ENCODE measurements around the gene AMOTL1. TPM values are rescaled to one million over a fixed set of nuclear protein-coding genes. Genes with fewer than 3 reads are reported as not detected.

Gene AMOTL1
- total RNA-seq, 1 donor from 2014 or later: 64.8 TPM

GRCh38 chr11:94838027-94838731, 70.0 kb downstream of the AMOTL1 start:
- no peak overlapping the region for H3K4me3 Mint-ChIP-seq
- H3K27me3 Mint-ChIP-seq: no peaks in the 10 kb centered on the region
- H3K9me3 Mint-ChIP-seq: no peaks in the 10 kb centered on the region
- peaks cover 33% of the 10 kb centered on the region for H3K36me3 Mint-ChIP-seq
- H3K4me1 Mint-ChIP-seq (ENCODE audit: unreplicated experiment): peaks cover 10% of the 10 kb centered on the region
- no peak for TF ChIP-seq CTCF (conservative IDR thresholded peaks at IDR 0.05)
- DNase-seq (ENCODE audit: extremely low spot score, unreplicated experiment): no peak
- H3K27ac Mint-ChIP-seq: no peak overlapping the region

- peaks cover 36% of the 10 kb centered on the region for H3K36me3 Mint-ChIP-seq
- no peak for DNase-seq (ENCODE audit: extremely low spot score, unreplicated experiment)
- H3K27me3 Mint-ChIP-seq: no peaks in the 10 kb centered on the region
- no peaks in the 10 kb centered on the region for H3K9me3 Mint-ChIP-seq
- H3K4me3 Mint-ChIP-seq: no peak overlapping the region
- TF ChIP-seq CTCF (conservative IDR thresholded peaks at IDR 0.05): no peak
- peaks cover 5% of the 10 kb centered on the region for H3K4me1 Mint-ChIP-seq (ENCODE audit: unreplicated experiment)
- no peak overlapping the region for H3K27ac Mint-ChIP-seq
Observed at GRCh38 chr11:94840209-94840608, 72.1 kb downstream of the AMOTL1 start.

- Mint-ChIP-seq H3K4me1 (ENCODE audit: unreplicated experiment) (peaks cover 5% of the 10 kb centered on the region), H3K9me3 (no peaks in the 10 kb centered on the region), H3K36me3 (peaks cover 53% of the 10 kb centered on the region), H3K27ac (no peak overlapping the region), H3K4me3 (no peak overlapping the region), H3K27me3 (no peaks in the 10 kb centered on the region)
- DNase-seq (ENCODE audit: extremely low spot score, unreplicated experiment): no peak
- no peak for TF ChIP-seq CTCF (conservative IDR thresholded peaks at IDR 0.05)
Observed at GRCh38 chr11:94844031-94844430, 75.9 kb downstream of the AMOTL1 start.

GRCh38 chr11:94845622-94846021, 77.5 kb downstream of the AMOTL1 start:
- Mint-ChIP-seq H3K36me3 (peaks cover 58% of the 10 kb centered on the region), H3K9me3 (no peaks in the 10 kb centered on the region), H3K4me3 (no peak overlapping the region), H3K4me1 (ENCODE audit: unreplicated experiment) (peaks cover 5% of the 10 kb centered on the region), H3K27me3 (no peaks in the 10 kb centered on the region), H3K27ac (no peak overlapping the region)
- TF ChIP-seq CTCF (conservative IDR thresholded peaks at IDR 0.05): no peak
- DNase-seq (ENCODE audit: extremely low spot score, unreplicated experiment): no peak

- H3K9me3 Mint-ChIP-seq: no peaks in the 10 kb centered on the region
Observed at GRCh38 chr11:94849839-94850238, 81.7 kb downstream of the AMOTL1 start.

More at GRCh38 chr11:94849839-94850238, 81.7 kb downstream of the AMOTL1 start:
- no peak for DNase-seq (ENCODE audit: extremely low spot score, unreplicated experiment)
- Mint-ChIP-seq H3K27me3 (no peaks in the 10 kb centered on the region), H3K36me3 (peaks cover 54% of the 10 kb centered on the region), H3K4me3 (no peak overlapping the region), H3K27ac (peak overlapping the region; percentile 77), H3K4me1 (ENCODE audit: unreplicated experiment) (no peaks in the 10 kb centered on the region)
- TF ChIP-seq CTCF (conservative IDR thresholded peaks at IDR 0.05): no peak

Measured in type B pancreatic cell (in vitro differentiated cells).